Measurements from ENCODE around the gene IQSEC1. TPM values are rescaled to one million over a fixed set of nuclear protein-coding genes. Genes with fewer than 3 reads are reported as not detected.

IQSEC1 gene
- total RNA-seq, 1 donor from 2014 or later, result 34.2 TPM

DNA sequence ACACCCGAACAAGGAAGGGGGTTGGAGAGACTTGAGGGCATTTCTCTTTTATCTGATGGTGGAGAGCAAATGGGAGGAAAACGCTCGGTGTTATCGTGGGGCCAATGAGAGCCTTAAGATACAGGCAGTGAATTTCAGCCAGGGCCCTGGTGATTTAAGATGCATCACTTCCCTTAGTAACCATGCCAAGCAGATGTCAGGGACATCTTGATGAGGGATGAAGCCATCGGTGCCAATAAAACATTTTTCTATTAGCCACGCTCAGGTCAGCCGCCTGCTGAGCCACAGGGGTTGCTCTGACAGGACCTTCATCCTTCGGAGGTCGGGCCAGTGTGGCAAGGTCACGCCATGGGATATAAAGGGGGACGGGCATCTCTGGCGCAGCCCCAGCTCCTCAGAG, 10.6 kb downstream of the IQSEC1 start:
- peaks cover 15% of the 10 kb centered on the region for H3K27me3 Mint-ChIP-seq
- no peak for DNase-seq (ENCODE audit: low spot score, unreplicated experiment)
- TF ChIP-seq, protein P1, sequence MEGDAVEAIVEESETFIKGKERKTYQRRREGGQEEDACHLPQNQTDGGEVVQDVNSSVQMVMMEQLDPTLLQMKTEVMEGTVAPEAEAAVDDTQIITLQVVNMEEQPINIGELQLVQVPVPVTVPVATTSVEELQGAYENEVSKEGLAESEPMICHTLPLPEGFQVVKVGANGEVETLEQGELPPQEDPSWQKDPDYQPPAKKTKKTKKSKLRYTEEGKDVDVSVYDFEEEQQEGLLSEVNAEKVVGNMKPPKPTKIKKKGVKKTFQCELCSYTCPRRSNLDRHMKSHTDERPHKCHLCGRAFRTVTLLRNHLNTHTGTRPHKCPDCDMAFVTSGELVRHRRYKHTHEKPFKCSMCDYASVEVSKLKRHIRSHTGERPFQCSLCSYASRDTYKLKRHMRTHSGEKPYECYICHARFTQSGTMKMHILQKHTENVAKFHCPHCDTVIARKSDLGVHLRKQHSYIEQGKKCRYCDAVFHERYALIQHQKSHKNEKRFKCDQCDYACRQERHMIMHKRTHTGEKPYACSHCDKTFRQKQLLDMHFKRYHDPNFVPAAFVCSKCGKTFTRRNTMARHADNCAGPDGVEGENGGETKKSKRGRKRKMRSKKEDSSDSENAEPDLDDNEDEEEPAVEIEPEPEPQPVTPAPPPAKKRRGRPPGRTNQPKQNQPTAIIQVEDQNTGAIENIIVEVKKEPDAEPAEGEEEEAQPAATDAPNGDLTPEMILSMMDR (IDR thresholded peaks at IDR 0.05; ENCODE audit: unreplicated experiment), result no peak
- no peaks in the 10 kb centered on the region for H3K9me3 Mint-ChIP-seq (ENCODE audit: low read depth)
- no peak overlapping the region for H3K4me3 Mint-ChIP-seq (ENCODE audit: low read depth)
- H3K27ac Mint-ChIP-seq, result no peak overlapping the region
- H3K36me3 Mint-ChIP-seq (ENCODE audit: insufficient read depth), result no peaks in the 10 kb centered on the region
- no peaks in the 10 kb centered on the region for H3K4me1 Mint-ChIP-seq (ENCODE audit: low read depth)

DNA sequence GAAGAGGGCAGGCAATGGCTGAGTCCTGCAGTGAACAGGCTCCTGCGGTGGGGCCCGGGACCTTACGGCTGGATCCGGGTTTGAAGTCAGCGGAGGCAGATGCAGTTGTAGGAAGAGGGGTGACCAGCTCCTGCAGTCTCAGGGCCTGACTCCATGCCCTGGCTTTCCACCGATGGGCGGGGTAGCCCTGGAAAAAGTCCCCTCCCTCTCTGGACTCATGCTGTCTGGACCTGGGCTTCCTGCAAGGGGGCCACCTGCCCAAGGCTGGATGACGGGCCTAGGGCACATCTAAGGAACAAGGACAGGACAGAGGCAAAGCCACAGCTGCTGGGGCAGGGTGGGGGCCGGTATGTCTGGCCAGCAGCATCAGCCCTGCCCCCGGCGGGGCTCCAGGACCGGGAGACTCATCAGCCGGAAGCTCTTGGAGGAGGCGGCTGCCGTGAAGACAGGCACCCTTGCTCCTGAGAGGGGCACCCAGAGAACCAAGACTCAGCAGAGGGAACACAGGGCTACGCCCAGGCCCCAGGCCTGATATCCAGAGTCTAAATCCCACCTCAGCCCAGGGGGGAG, 12.8 kb downstream of the IQSEC1 start:
- Mint-ChIP-seq H3K27ac (no peak overlapping the region), H3K36me3 (ENCODE audit: insufficient read depth) (no peaks in the 10 kb centered on the region), H3K9me3 (ENCODE audit: low read depth) (no peaks in the 10 kb centered on the region)

DNA sequence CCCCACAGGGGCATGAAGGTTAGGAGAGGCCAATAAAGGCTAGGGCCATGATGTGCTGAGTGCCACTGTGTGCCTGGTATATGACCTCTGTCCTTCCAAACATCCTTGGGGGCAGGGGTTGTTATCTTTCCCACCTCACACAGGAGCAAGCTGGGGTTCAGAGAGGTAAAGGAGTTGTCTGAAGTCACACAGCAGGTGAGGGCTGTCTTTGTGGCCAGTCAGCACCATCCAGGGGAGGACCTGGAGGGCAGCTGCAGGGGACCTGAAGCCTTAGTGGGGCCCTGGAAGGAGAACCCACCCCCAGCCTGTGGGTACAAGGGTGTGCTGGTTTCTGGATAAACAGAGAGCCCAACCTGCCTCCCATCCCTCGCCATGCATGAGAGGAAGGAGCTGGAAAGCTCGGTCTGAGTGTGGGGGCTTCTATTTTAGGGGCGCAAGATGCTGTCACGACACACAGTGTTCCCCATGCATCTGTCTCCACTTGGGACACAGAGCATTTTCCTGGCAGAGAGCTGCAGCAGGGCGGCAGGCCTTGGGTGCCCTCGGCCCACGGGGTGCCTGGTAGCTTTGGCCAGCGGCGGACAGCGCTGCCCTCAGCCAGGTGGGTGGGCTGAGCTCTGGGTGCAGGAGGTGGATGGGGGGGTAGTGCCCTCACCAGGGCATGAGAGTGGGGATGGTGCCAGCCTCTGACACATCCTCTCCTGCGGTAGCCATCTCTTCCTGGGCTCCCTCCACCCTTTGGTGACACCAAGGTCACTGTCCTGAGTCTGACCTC, 14.7 kb downstream of the IQSEC1 start:
- DNase-seq (ENCODE audit: low spot score, unreplicated experiment), result no peak
- no peak overlapping the region for H3K4me3 Mint-ChIP-seq (ENCODE audit: low read depth)
- no peaks in the 10 kb centered on the region for H3K36me3 Mint-ChIP-seq (ENCODE audit: insufficient read depth)
- no peaks in the 10 kb centered on the region for H3K9me3 Mint-ChIP-seq (ENCODE audit: low read depth)
- H3K27ac Mint-ChIP-seq, result no peak overlapping the region
- TF ChIP-seq, protein P1 (IDR thresholded peaks at IDR 0.05; ENCODE audit: unreplicated experiment), result no peak
- H3K27me3 Mint-ChIP-seq, result peaks cover 6% of the 10 kb centered on the region
- H3K4me1 Mint-ChIP-seq (ENCODE audit: low read depth), result no peaks in the 10 kb centered on the region

More for the DNA sequence above, 12.8 kb downstream of the IQSEC1 start:
- peaks cover 11% of the 10 kb centered on the region for H3K27me3 Mint-ChIP-seq
- TF ChIP-seq, protein P1 (IDR thresholded peaks at IDR 0.05; ENCODE audit: unreplicated experiment), result no peak
- DNase-seq (ENCODE audit: low spot score, unreplicated experiment), result no peak
- no peak overlapping the region for H3K4me3 Mint-ChIP-seq (ENCODE audit: low read depth)
- H3K4me1 Mint-ChIP-seq (ENCODE audit: low read depth), result no peaks in the 10 kb centered on the region

DNA sequence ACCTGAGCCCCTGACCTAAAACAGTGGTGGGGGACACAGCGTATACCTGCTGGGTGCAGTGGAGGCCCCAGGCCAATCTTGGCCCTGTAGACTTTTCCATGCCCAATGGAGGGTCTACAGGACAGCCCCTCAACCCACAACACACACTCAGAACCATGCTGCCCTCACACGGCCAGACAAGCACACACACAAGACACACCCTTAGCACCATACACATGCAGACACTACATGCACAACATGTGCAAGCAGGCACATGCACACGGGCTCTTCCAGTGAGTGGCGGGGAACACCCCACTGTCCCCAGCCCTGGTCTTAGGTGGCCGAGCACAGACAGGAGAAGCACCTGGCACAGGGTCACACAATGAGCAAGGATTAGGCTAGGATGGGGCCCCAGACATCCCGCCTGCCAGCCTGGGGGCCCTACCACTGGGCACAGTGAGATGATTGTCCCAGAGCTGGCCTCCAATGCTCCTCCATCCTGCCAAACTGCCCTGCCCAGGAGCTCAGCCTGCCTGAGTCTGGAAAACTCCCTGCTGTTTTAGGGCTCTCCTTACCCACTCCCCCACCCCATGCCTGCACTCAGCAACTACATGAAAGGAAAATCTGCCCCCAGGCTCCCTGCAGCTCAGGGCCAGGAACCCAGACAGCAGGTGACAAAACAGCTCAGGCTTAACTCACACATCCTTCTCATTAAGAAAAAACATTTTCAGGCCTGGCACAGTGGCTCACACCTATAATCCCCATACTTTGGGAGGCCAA, 15.8 kb downstream of the IQSEC1 start:
- TF ChIP-seq, protein P1 (IDR thresholded peaks at IDR 0.05; ENCODE audit: unreplicated experiment), result no peak
- no peak for DNase-seq (ENCODE audit: low spot score, unreplicated experiment)
- Mint-ChIP-seq H3K4me1 (ENCODE audit: low read depth) (no peaks in the 10 kb centered on the region), H3K36me3 (ENCODE audit: insufficient read depth) (no peaks in the 10 kb centered on the region), H3K27me3 (peaks cover 11% of the 10 kb centered on the region), H3K4me3 (ENCODE audit: low read depth) (no peak overlapping the region), H3K9me3 (ENCODE audit: low read depth) (no peaks in the 10 kb centered on the region), H3K27ac (no peak overlapping the region)

DNA sequence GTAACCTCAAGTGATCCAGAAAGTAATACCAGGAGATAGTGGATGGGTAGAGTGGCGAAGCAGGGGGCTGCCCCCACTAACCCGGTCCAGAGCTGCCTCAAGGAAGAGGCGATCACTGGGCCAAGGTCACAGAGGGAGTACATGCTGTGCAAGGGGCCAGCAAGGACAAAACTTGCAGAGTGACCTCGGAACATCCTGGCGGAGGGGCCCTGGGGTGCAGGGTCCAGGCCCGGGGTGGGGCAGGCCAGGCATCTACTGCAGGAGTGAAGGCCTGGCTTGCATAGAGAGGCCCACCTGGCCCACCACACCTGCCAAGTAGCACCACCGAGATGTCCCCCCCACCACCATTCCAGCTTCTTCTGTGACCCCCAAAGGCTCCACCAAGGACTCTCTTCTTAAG, 17.6 kb downstream of the IQSEC1 start:
- H3K4me3 Mint-ChIP-seq (ENCODE audit: low read depth), result no peak overlapping the region
- H3K36me3 Mint-ChIP-seq (ENCODE audit: insufficient read depth), result no peaks in the 10 kb centered on the region
- no peak overlapping the region for H3K27ac Mint-ChIP-seq
- no peak for DNase-seq (ENCODE audit: low spot score, unreplicated experiment)
- no peaks in the 10 kb centered on the region for H3K4me1 Mint-ChIP-seq (ENCODE audit: low read depth)
- H3K9me3 Mint-ChIP-seq (ENCODE audit: low read depth), result no peaks in the 10 kb centered on the region
- peaks cover 12% of the 10 kb centered on the region for H3K27me3 Mint-ChIP-seq
- TF ChIP-seq, protein P1 (IDR thresholded peaks at IDR 0.05; ENCODE audit: unreplicated experiment), result no peak
